ENCODE data around the gene CPA4. TPM values are rescaled to one million over a fixed set of nuclear protein-coding genes. Genes with fewer than 3 reads are reported as not detected.

The CPA4 gene
- total and polyA plus RNA-seq, 2 experiments from 2014 or later = not detected

- H3K36me3 Mint-ChIP-seq (ENCODE audit: low read depth) = no peaks in the 10 kb centered on the region
- Histone ChIP-seq H3K27ac (ENCODE audit: low read depth) (0 out of 2 replicates have a peak overlapping the region, but pooled peaks have one; percentile 18), H3K4me1 (ENCODE audit: insufficient read depth) (peaks cover 43% of the 10 kb centered on the region), H3K79me2 (replicated peaks; ENCODE audit: insufficient read depth) (no peaks in the 10 kb centered on the region), H3K4me3 (no peak overlapping the region), H3F3A (replicated peaks; ENCODE audit: low read depth) (peaks cover 3% of the 10 kb centered on the region; the same call in 1 of the 2 replicates), H3K9me2 (ENCODE audit: insufficient read depth) (peaks cover 22% of the 10 kb centered on the region; the same call in 1 of the 2 replicates), H3K27me3 (ENCODE audit: insufficient read depth) (no peaks in the 10 kb centered on the region), H3K4me2 (peak overlapping the region; percentile 48), H3K36me3 (ENCODE audit: insufficient read depth) (no peaks in the 10 kb centered on the region), H2AFZ (peak overlapping the region; percentile 56), H4K20me1 (replicated peaks; ENCODE audit: insufficient read depth) (no peaks in the 10 kb centered on the region)
- H3K4me1 Mint-ChIP-seq = peaks cover 54% of the 10 kb centered on the region
- H3K4me3 Mint-ChIP-seq = peak overlapping the region; percentile 0; the same call in 1 of the 3 replicates
- TF ChIP-seq ZNF331 (CRISPR knock-in tag; IDR thresholded peaks at IDR 0.05; ENCODE audit: low read depth) (no peak), STAT1 (IDR thresholded peaks at IDR 0.05; ENCODE audit: unreplicated experiment) (no peak), REST (IDR thresholded peaks at IDR 0.05; ENCODE audit: unreplicated experiment) (no peak), ETS1 (IDR thresholded peaks at IDR 0.05) (no peak), CREB1 (CRISPR knock-in tag; IDR thresholded peaks at IDR 0.05; ENCODE audit: low read depth) (no peak), JUNB (IDR thresholded peaks at IDR 0.05; ENCODE audit: unreplicated experiment) (no peak), EZH2phosphoT487 (IDR thresholded peaks at IDR 0.05; ENCODE audit: unreplicated experiment) (no peak), EZH2 (IDR thresholded peaks at IDR 0.05; ENCODE audit: low read depth, unreplicated experiment) (no peak)
- DNase-seq (ENCODE audit: low spot score) (peak; percentile 64), ATAC-seq (peak; percentile 31)
- peaks cover 6% of the 10 kb centered on the region for H3K27me3 Mint-ChIP-seq (ENCODE audit: insufficient read depth, low read depth, poor library complexity)
- H3K27ac Mint-ChIP-seq = peak overlapping the region; percentile 62
- H3K9me3 Mint-ChIP-seq = peaks cover 2% of the 10 kb centered on the region; the same call in 2 of the 3 replicates
Observed at GRCh38 chr7:130274983-130275591, 17.9 kb upstream of the CPA4 start.

GRCh38 chr7:130275826-130276297, 17.1 kb upstream of the CPA4 start:
- peak overlapping the region; percentile 48; the same call in 1 of the 2 replicates for H3K4me2 ChIP-seq
- no peak overlapping the region for H3K4me3 ChIP-seq
- no peak overlapping the region; the same call in 2 of the 3 replicates for H3K4me3 Mint-ChIP-seq
- no peaks in the 10 kb centered on the region for H3K27me3 ChIP-seq (ENCODE audit: insufficient read depth)
- H3K27me3 Mint-ChIP-seq (ENCODE audit: insufficient read depth, low read depth, poor library complexity) = peaks cover 6% of the 10 kb centered on the region
- H3K36me3 Mint-ChIP-seq (ENCODE audit: low read depth) = no peaks in the 10 kb centered on the region
- peaks cover 54% of the 10 kb centered on the region for H3K4me1 Mint-ChIP-seq
- no peaks in the 10 kb centered on the region for H3K36me3 ChIP-seq (ENCODE audit: insufficient read depth)
- DNase-seq (ENCODE audit: low spot score) (no peak), ATAC-seq (no peak)
- peaks cover 43% of the 10 kb centered on the region for H3K4me1 ChIP-seq (ENCODE audit: insufficient read depth)
- H2AFZ ChIP-seq = peak overlapping the region; percentile 56; the same call in 1 of the 2 replicates
- no peaks in the 10 kb centered on the region for H4K20me1 ChIP-seq (replicated peaks; ENCODE audit: insufficient read depth)
- H3K79me2 ChIP-seq (replicated peaks; ENCODE audit: insufficient read depth) = no peaks in the 10 kb centered on the region
- H3K27ac Mint-ChIP-seq = peak overlapping the region; percentile 62; the same call in 1 of the 2 replicates
- peaks cover 2% of the 10 kb centered on the region; the same call in 2 of the 3 replicates for H3K9me3 Mint-ChIP-seq
- no peak overlapping the region for H3K27ac ChIP-seq (ENCODE audit: low read depth)
- 0 out of 2 replicates have a peak, but pooled peaks cover 16% of the 10 kb centered on the region for H3K9me2 ChIP-seq (ENCODE audit: insufficient read depth)
- H3F3A ChIP-seq (replicated peaks; ENCODE audit: low read depth) = peaks cover 3% of the 10 kb centered on the region; the same call in 1 of the 2 replicates
- TF ChIP-seq POLR2AphosphoS5 (IDR thresholded peaks at IDR 0.05; ENCODE audit: low read depth) (no peak), EZH2phosphoT487 (IDR thresholded peaks at IDR 0.05; ENCODE audit: unreplicated experiment) (no peak), EZH2 (IDR thresholded peaks at IDR 0.05; ENCODE audit: low read depth, unreplicated experiment) (no peak), ZNF114 (CRISPR knock-in tag; IDR thresholded peaks at IDR 0.05) (no peak), ZNF331 (CRISPR knock-in tag; IDR thresholded peaks at IDR 0.05; ENCODE audit: low read depth) (no peak), ETS1 (IDR thresholded peaks at IDR 0.05) (no peak), JUNB (IDR thresholded peaks at IDR 0.05; ENCODE audit: unreplicated experiment) (no peak), CREB1 (CRISPR knock-in tag; IDR thresholded peaks at IDR 0.05; ENCODE audit: low read depth) (no peak), REST (IDR thresholded peaks at IDR 0.05; ENCODE audit: unreplicated experiment) (no peak), STAT1 (IDR thresholded peaks at IDR 0.05; ENCODE audit: unreplicated experiment) (no peak), NANOG (IDR thresholded peaks at IDR 0.05; ENCODE audit: borderline replicate concordance) (no peak)

All from GM23338 (cell line).